DND-41 (cell line): Measurements from ENCODE around the gene SMAP2.
"Not testable (repeated sequence)": the region's sequence is repeated elsewhere in the genome, so short reads cannot be mapped to it uniquely, and the experiment has no call there.

Experiments used
- CTCF ChIP-seq: IDR thresholded peaks from 2 replicates; pipeline ENCODE4 v1.5.1; 2012; ENCODE audit warnings: borderline replicate concordance, low read length, moderate library complexity, mild to moderate bottlenecking; ENCODE audit not compliant: poor library complexity, severe bottlenecking; ENCODE audit errors: extremely low read depth
- EZH2 ChIP-seq: IDR thresholded peaks from 3 replicates; pipeline ENCODE4 v1.6.1; 2012; ENCODE audit warnings: borderline replicate concordance, low read depth, mild to moderate bottlenecking, moderate library complexity, low read length, inconsistent platforms; ENCODE audit not compliant: severe bottlenecking

GRCh38 chr1:40331403-40331802 lies 42.1 kb upstream of the SMAP2 start:
- TF ChIP-seq EZH2, CTCF: not testable (repeated sequence)
